GM18867 (cell line): ENCODE measurements around the gene KAT2A.

Source experiments
- ATAC-seq: cut with Tn5 transposase; IDR thresholded peaks from one replicate; pipeline ENCODE4 v1.9.1; 2021; ENCODE audit warnings: mild to moderate bottlenecking, moderate library complexity; ENCODE audit not compliant: unreplicated experiment

The KAT2A gene

GRCh38 chr17:42135664-42136653 lies 14.8 kb upstream of the KAT2A start:
- no peak for ATAC-seq

- ATAC-seq, result no peak
These were observed 14.0 kb upstream of the KAT2A start for GRCh38 chr17:42135151-42135550.

GRCh38 chr17:42133461-42134041 lies 12.4 kb upstream of the KAT2A start:
- peak; percentile 70 for ATAC-seq

- peak; percentile 26 for ATAC-seq
These were observed 11.8 kb upstream of the KAT2A start for GRCh38 chr17:42132941-42133340.

- ATAC-seq, result no peak
These were observed 10.8 kb upstream of the KAT2A start for GRCh38 chr17:42131981-42132432.

- ATAC-seq, result no peak
These were observed 10.1 kb upstream of the KAT2A start for GRCh38 chr17:42131232-42131631.

DNA sequence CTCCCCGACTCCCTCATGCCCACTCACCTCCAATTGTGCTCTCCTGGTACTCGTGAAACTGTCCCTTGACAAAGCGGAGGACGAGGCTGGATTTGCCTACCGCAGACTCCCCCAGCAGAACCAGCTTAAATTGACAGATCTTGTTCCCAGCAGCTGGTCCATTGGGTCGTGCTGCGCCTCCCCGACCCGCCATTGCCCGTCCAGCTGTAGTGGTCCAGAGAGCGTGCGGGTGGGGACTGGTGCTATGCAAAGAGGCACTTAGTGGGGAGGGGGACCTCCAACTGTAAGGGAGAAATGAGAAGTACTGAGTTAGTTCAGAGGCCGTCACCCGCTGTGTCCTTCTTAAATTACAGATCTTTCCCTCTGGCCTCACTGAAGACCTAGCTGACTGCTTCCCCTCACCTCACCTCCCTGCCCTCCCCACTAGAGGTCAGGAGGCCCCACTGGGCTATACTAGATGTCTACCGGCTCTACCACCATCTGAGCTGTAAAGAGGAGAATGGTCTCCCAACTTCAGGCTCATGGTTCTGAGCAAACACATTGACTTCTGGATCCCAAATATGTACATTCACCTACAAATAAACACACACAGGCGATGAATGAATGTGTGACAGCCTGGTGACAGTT lies 9.3 kb upstream of the KAT2A start:
- no peak for ATAC-seq

- no peak for ATAC-seq
These were observed 8.1 kb upstream of the KAT2A start for GRCh38 chr17:42129109-42129837.

GRCh38 chr17:42127414-42127813 lies 6.2 kb upstream of the KAT2A start:
- no peak for ATAC-seq

DNA sequence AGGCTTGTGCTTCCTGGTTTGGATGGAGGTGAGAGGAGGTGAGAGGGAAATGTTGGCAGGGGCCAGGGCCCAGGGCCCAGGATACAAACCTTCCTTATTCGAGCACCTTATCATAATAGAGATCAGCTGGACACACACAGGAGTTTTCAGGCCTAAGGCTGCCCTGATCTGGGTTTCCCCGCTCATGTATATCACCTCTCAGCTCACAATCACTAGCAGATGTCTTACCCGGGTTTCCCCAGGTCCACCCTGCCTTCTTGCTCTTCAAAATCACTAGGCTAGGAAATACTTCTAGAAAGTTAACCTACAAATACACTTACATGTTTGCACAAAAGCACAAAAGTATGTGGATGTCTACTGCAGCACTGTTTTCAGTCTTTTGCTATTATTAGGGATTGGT lies 5.7 kb upstream of the KAT2A start:
- no peak for ATAC-seq

GRCh38 chr17:42125565-42125964 lies 4.4 kb upstream of the KAT2A start:
- ATAC-seq, result no peak

DNA sequence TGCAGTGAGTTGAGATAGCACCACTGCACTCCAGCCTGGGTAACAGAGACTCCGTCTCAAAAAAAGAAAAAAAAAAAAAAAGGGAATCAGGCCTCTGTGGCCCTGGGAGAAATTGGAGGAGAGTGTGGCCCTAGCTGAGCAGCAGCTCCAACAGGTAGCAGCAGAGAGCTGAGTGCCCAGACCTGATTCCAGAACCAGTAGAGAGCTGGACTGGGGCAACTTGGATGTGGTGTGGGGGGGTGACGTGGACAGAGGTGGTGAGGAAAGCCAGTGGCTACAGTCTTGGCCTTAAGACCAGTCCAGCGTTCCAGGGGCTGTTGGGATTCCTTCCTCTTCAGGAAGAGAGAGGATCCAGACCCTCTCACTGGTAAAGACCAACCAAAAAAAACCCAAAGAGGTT lies 3.1 kb upstream of the KAT2A start:
- no peak for ATAC-seq

DNA sequence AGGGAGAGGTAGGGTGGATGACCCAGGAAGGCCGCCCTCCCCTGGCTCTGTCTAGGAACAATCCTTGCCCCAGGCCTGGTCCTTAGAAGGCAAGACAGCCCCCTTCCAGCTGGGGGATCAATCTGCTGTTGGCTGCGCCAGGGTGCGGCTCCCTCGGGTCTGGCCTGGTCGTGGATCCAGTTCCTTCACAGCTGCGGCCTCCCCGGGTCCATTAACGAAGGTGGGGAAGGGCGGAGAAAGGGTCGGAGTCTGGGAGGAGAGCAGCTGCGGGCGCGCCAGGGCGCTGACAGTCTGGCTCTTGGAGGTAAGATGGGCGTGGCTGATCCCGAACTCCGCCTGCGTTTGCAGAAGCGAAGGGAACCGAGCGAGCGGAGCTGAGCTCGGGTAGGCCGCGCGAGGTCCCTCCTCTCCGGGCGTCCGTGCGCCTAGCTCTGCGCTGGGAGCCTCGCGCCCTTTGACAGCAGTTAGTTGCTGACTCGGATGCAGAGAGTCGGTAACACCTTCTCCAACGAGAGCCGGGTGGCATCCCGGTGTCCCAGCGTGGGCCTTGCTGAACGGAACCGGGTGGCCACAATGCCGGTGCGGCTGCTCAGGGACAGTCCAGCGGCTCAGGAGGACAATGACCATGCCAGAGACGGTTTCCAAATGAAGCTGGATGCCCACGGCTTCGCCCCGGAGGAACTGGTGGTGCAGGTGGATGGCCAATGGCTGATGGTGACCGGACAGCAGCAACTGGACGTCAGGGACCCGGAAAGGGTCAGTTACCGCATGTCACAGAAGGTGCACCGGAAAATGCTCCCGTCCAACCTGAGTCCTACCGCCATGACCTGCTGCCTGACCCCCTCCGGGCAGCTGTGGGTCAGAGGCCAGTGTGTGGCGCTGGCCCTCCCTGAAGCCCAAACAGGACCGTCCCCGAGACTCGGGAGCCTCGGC lies 1.5 kb upstream of the KAT2A start, which contains the start of gene HSPB9:
Gene HSPB9, plus strand, starts transcription at position 434 of the 933 bp plus-strand sequence. Its CDS starts 47 bp downstream, at position 481.
- no peak for ATAC-seq

DNA sequence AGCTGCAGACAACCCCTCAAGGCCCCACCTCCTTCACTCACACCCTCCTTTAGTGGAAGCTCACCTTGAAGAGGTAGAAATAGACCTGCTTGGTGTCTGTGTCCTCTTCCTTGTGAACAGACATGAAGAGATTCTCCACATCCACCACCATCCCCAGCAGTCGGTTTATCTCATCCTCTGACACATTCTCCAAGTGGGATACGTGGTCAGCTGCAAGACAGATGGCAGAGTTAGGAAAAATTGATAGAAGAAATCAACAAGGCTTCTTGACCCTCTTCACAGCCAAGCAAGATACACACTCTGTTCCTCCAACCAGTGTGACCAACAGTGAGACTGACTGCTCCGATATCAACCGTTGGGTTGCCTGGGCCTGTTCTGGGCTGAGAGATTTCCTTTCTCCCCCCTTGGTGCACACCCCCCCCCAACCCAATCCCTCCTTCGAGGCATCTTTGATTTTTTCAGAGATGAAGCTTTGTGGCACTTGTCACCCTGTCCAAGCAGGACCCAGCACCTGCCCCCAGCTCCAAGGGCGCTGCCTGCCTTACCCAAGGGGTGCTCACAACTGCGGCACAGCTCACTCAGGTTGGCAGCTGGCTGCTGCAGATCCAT lies 902 bp downstream of the KAT2A start:
- no peak for ATAC-seq

GRCh38 chr17:42119301-42119700 lies 1.9 kb downstream of the KAT2A start:
- ATAC-seq, result no peak

GRCh38 chr17:42118545-42118944 lies 2.6 kb downstream of the KAT2A start:
- ATAC-seq, result no peak

GRCh38 chr17:42118126-42118510 lies 3.0 kb downstream of the KAT2A start:
- no peak for ATAC-seq

DNA sequence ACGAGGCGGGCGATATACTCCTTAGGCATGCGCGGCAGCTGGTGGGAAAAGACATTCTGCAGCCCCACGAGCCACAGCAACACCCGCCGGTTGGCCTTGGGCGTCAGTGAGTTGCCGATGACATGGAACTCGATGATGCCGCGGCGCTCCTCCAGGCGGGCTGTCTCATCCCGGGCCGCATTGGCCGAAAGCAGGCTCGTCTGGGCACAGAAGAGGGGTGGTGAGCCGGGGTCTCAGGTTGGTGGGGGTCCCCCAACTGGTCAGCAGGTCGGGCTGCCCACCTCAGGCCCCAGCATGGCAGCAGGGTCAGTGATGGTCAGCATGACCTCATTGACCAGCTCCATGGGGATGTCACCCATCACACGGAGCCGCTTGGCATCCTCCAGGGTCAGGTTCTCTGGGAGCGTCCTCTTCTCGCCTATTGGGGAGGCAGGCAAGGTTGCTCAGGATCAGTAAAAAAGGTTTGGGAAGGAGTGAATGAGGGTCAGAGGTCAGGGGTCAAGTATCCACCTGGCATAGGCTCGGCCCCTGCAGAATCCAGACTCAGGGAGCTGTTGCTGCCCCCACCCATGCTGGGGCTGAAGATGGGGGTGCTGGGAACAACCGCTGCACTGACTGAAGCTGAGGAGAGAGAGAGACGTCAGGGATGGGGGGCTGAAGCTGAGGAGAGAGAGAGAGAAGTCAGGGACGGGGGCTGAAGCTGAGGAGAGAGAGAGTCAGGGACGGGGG lies 3.6 kb downstream of the KAT2A start:
- no peak for ATAC-seq
